ENCODE results near the gene LIPM.

Gene LIPM

GRCh38 chr10:88810196-88810961 is 7.8 kb downstream of the LIPM start:
- H3K9ac ChIP-seq (ENCODE audit: low read depth, low read length), result no peak overlapping the region

GRCh38 chr10:88813200-88813599 is 10.7 kb downstream of the LIPM start:
- H3K36me3 ChIP-seq (ENCODE audit: insufficient read depth, low read length), result no peaks in the 10 kb centered on the region
- no peaks in the 10 kb centered on the region for H3K9me3 ChIP-seq (ENCODE audit: control insufficient read depth, insufficient read depth, low read length)
- H3K9ac ChIP-seq (ENCODE audit: low read depth, low read length), result no peak overlapping the region
- no peaks in the 10 kb centered on the region for H3K4me1 ChIP-seq (ENCODE audit: insufficient read depth, low read length)

More at GRCh38 chr10:88810196-88810961, 7.8 kb downstream of the LIPM start:
- no peaks in the 10 kb centered on the region for H3K36me3 ChIP-seq (ENCODE audit: insufficient read depth, low read length)
- no peaks in the 10 kb centered on the region for H3K9me3 ChIP-seq (ENCODE audit: control insufficient read depth, insufficient read depth, low read length)
- no peaks in the 10 kb centered on the region for H3K4me1 ChIP-seq (ENCODE audit: insufficient read depth, low read length)

GRCh38 chr10:88819290-88819689 is 16.8 kb downstream of the LIPM start:
- H3K9ac ChIP-seq (ENCODE audit: low read depth, low read length), result no peak overlapping the region
- H3K4me1 ChIP-seq (ENCODE audit: insufficient read depth, low read length), result no peaks in the 10 kb centered on the region
- H3K9me3 ChIP-seq (ENCODE audit: control insufficient read depth, insufficient read depth, low read length), result no peaks in the 10 kb centered on the region
- no peaks in the 10 kb centered on the region for H3K36me3 ChIP-seq (ENCODE audit: insufficient read depth, low read length)

GRCh38 chr10:88820748-88821401 is 18.3 kb downstream of the LIPM start:
- no peaks in the 10 kb centered on the region for H3K36me3 ChIP-seq (ENCODE audit: insufficient read depth, low read length)
- H3K4me1 ChIP-seq (ENCODE audit: insufficient read depth, low read length), result no peaks in the 10 kb centered on the region
- H3K9me3 ChIP-seq (ENCODE audit: control insufficient read depth, insufficient read depth, low read length), result no peaks in the 10 kb centered on the region
- no peak overlapping the region for H3K9ac ChIP-seq (ENCODE audit: low read depth, low read length)

- Histone ChIP-seq H3K9me3 (ENCODE audit: control insufficient read depth, insufficient read depth, low read length) (no peaks in the 10 kb centered on the region), H3K4me1 (ENCODE audit: insufficient read depth, low read length) (no peaks in the 10 kb centered on the region), H3K36me3 (ENCODE audit: insufficient read depth, low read length) (no peaks in the 10 kb centered on the region), H3K9ac (ENCODE audit: low read depth, low read length) (no peak overlapping the region)
Measured at GRCh38 chr10:88826388-88826787, 23.9 kb downstream of the LIPM start.

GRCh38 chr10:88827671-88828070 is 25.1 kb downstream of the LIPM start:
- Histone ChIP-seq H3K9me3 (ENCODE audit: control insufficient read depth, insufficient read depth, low read length) (no peaks in the 10 kb centered on the region), H3K4me1 (ENCODE audit: insufficient read depth, low read length) (no peaks in the 10 kb centered on the region), H3K9ac (ENCODE audit: low read depth, low read length) (no peak overlapping the region), H3K36me3 (ENCODE audit: insufficient read depth, low read length) (no peaks in the 10 kb centered on the region)

GRCh38 chr10:88828310-88828709 is 25.8 kb downstream of the LIPM start:
- H3K36me3 ChIP-seq (ENCODE audit: insufficient read depth, low read length), result no peaks in the 10 kb centered on the region

DNA sequence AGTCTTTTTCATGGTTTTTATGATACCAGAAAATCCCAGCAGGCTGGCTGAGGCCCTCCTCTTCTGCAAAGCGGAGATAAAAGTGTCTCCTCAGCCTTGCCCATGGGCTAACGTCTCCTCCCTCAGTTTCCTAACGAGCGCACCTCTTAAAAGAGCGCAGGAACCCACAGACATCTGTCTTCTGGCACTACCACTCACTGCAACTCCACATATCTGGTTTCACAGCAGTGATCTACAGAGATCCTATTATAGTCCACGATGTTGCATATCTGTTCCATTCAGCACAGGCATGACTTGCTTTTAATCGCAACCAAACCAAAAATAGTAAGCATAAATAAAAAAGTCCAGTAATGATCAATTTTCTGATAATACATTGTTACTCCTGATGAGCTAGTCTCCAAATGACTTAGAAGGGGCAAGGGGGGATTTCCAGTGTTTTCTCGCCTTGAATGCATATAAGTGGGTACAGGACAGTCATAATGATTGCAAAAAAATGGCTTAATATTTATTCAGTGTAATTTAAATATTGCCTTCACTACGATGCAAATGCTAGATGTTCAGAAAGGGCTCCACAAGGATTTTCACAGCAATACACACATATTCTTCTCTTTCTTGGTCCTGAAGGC is 28.2 kb downstream of the LIPM start:
- H3K36me3 ChIP-seq (ENCODE audit: insufficient read depth, low read length), result no peaks in the 10 kb centered on the region
- H3K9me3 ChIP-seq (ENCODE audit: control insufficient read depth, insufficient read depth, low read length), result no peaks in the 10 kb centered on the region
- no peak overlapping the region for H3K9ac ChIP-seq (ENCODE audit: low read depth, low read length)
- H3K4me1 ChIP-seq (ENCODE audit: insufficient read depth, low read length), result no peaks in the 10 kb centered on the region

More at GRCh38 chr10:88828310-88828709, 25.8 kb downstream of the LIPM start:
- no peak overlapping the region for H3K9ac ChIP-seq (ENCODE audit: low read depth, low read length)
- no peaks in the 10 kb centered on the region for H3K9me3 ChIP-seq (ENCODE audit: control insufficient read depth, insufficient read depth, low read length)
- no peaks in the 10 kb centered on the region for H3K4me1 ChIP-seq (ENCODE audit: insufficient read depth, low read length)

- no peaks in the 10 kb centered on the region for H3K9me3 ChIP-seq (ENCODE audit: control insufficient read depth, insufficient read depth, low read length)
- H3K4me1 ChIP-seq (ENCODE audit: insufficient read depth, low read length), result no peaks in the 10 kb centered on the region
- no peaks in the 10 kb centered on the region for H3K36me3 ChIP-seq (ENCODE audit: insufficient read depth, low read length)
- H3K9ac ChIP-seq (ENCODE audit: low read depth, low read length), result no peak overlapping the region
Measured at GRCh38 chr10:88831709-88832108, 29.2 kb downstream of the LIPM start.

DNA sequence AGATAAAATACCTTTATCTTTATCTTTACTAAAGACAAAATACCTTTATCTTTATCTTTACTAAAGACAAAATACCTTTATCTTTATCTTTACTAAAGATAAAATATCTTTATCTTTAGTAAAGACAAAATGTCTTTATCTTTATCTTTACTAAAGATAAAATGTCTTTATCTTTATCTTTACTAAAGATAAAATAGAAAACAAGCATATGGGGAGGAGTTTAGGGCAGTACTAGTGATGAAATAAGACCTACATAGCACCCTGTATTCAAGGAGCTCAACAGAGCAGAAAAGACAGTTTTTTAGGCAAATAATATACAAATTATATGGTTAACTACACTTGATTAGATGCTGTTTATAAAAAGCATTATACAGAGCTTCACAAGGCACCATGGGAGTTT is 29.8 kb downstream of the LIPM start:
- Histone ChIP-seq H3K9ac (ENCODE audit: low read depth, low read length) (no peak overlapping the region), H3K36me3 (ENCODE audit: insufficient read depth, low read length) (no peaks in the 10 kb centered on the region), H3K9me3 (ENCODE audit: control insufficient read depth, insufficient read depth, low read length) (no peaks in the 10 kb centered on the region), H3K4me1 (ENCODE audit: insufficient read depth, low read length) (no peaks in the 10 kb centered on the region)

GRCh38 chr10:88833156-88833555 is 30.6 kb downstream of the LIPM start:
- H3K9me3 ChIP-seq (ENCODE audit: control insufficient read depth, insufficient read depth, low read length), result no peaks in the 10 kb centered on the region
- no peak overlapping the region for H3K9ac ChIP-seq (ENCODE audit: low read depth, low read length)
- H3K4me1 ChIP-seq (ENCODE audit: insufficient read depth, low read length), result no peaks in the 10 kb centered on the region
- no peaks in the 10 kb centered on the region for H3K36me3 ChIP-seq (ENCODE audit: insufficient read depth, low read length)

DNA sequence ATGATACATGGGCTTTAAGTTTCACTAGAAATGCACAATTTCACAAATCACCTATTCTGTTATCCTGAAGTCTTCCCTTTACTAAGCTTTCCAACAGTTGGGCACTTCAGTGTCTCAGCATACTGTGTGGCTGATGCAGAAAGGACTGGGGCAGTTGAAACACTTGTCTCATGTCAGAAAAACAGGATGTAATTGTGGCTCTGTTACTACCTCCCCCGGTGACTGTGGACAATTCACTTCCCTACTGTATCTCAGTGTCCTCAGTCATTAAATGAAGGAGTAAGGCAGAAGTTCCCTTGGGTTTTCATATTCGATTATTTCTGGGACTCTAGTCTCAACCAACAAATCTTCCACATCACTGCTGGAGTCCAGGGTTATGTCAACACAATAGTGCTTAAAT is 31.2 kb downstream of the LIPM start:
- Histone ChIP-seq H3K36me3 (ENCODE audit: insufficient read depth, low read length) (no peaks in the 10 kb centered on the region), H3K9me3 (ENCODE audit: control insufficient read depth, insufficient read depth, low read length) (no peaks in the 10 kb centered on the region), H3K9ac (ENCODE audit: low read depth, low read length) (no peak overlapping the region), H3K4me1 (ENCODE audit: insufficient read depth, low read length) (no peaks in the 10 kb centered on the region)

GRCh38 chr10:88835096-88835909 is 32.8 kb downstream of the LIPM start:
- H3K9ac ChIP-seq (ENCODE audit: low read depth, low read length), result no peak overlapping the region
- H3K9me3 ChIP-seq (ENCODE audit: control insufficient read depth, insufficient read depth, low read length), result no peaks in the 10 kb centered on the region
- H3K4me1 ChIP-seq (ENCODE audit: insufficient read depth, low read length), result no peaks in the 10 kb centered on the region
- H3K36me3 ChIP-seq (ENCODE audit: insufficient read depth, low read length), result no peaks in the 10 kb centered on the region

DNA sequence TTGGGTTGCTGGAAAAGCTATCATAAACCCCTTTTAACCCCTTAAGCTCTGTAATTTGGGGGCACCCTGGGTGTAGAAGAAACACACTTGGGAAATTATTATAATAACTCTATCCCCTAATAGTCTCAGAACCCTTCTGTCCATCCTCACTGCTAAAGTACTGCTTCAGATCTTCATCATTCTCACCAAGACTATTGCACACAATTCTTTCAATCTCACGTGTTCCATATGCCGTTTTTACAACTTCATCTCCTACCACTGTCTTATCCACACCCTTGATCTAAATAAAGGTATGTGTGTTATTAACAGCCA is 33.3 kb downstream of the LIPM start:
- H3K9ac ChIP-seq (ENCODE audit: low read depth, low read length), result no peak overlapping the region
- H3K4me1 ChIP-seq (ENCODE audit: insufficient read depth, low read length), result no peaks in the 10 kb centered on the region
- no peaks in the 10 kb centered on the region for H3K9me3 ChIP-seq (ENCODE audit: control insufficient read depth, insufficient read depth, low read length)
- H3K36me3 ChIP-seq (ENCODE audit: insufficient read depth, low read length), result no peaks in the 10 kb centered on the region
